Epithelial cell of prostate (primary cell): ENCODE data around the gene UFD1.
"Not testable (repeated sequence)": the region's sequence is repeated elsewhere in the genome, so short reads cannot be mapped to it uniquely, and the experiment has no call there.

Experiments used
- DNase-seq: peaks from one replicate; pipeline ENCODE4 v3.0.0-alpha.2; 2011; ENCODE audit warnings: low read depth, low spot score
- H3K27ac ChIP-seq: fragments of 450-650 bp; 2 replicates; pipeline ENCODE4 v1.5.1; 2017; ENCODE audit warnings: mild to moderate bottlenecking

The UFD1 gene

GRCh38 chr22:19453718-19454117 is 25.3 kb downstream of the UFD1 start:
- H3K27ac ChIP-seq, result no peak overlapping the region
- DNase-seq, result no peak

DNA sequence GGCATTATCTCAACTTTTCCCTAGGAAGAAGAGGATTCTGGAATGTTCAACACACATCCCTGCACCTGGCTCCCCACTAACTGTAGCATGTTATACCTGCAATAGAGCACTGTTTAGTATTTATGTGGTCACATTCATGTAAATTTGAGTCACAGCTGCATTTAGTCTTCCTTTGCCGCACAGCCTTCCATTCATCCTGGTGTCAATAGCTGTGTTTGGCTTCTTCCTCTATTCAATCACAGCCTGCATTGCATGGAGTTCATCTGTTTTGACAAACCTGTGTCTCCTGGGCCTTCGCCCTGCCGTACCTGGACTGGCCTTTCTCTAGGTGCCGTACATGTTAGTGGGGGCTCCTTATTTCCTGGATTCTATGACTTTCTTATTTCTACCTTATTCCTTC is 27.4 kb downstream of the UFD1 start:
- no peak for DNase-seq
- no peak overlapping the region for H3K27ac ChIP-seq

DNA sequence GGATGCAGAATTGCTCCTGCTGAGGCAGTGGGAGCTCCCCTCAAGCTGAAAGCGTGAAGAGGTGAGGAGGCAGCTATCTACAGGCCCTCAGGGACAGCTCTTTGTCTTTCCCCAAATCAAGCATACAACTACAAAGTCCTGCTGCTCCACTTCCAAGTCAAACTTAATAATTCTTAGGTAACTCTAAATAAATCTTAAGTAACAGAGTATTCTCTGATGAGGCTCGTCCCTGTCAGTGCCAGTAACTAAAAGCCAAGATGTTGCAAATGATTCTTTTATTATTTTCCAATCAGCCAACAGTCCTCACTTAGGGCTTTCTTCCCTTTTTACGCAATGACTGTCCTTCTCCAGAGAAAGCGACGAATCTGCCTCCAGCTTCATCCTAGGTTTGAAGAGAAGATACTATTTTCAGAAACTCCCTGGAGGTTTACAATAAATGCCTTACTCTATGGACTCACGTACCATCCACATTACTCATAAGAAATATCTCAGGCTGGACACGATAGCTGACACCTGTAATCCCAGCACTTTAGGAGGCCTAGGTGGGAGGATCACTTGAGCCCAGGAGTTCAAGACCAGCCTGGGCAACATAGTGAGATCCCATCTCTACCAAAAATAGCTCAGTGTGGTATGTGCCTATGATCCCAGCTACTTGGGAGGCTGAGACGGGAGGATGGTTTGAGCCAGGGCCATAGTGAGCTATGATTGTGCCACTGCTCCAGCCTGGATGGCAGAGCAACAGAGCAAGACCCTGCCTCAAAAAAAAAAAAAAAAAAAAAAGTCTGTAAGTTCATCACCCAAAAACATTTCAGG is 28.4 kb downstream of the UFD1 start:
- no peak overlapping the region for H3K27ac ChIP-seq
- DNase-seq, result no peak

- no peak overlapping the region for H3K27ac ChIP-seq
- no peak for DNase-seq
Observed at GRCh38 chr22:19449422-19449767, 29.6 kb downstream of the UFD1 start.

DNA sequence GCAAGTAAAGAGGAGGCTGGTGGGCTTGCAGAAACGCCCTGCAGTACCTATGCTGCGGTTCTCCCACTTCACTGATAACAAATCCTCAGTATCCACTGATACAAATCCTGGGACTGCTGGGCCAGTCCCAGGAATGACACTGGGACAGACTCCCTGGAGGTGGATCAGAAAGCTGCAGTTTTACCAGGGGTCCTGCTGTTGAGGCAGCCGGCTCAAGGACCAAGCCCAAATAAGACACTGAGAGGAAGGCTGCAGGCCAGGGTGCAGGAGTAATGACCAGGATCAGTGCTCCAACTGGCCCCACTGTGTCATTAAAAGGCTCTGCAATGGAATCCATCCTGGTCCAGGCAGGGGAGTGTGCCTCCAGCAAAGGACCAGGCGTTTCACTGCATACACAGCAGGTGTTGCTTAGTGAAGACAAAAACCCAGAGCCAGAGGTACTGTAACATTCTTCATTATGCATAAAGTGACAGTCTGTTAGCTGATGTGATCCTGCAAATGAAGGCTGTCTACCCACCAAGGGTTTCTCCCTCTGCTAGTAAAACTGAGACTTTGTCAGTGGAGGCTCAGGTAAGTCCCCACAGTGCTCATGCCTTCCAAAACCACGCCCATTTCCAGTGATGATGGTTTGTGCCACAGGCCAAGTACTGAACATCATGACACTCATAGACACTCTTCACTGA is 30.1 kb downstream of the UFD1 start:
- DNase-seq, result no peak

GRCh38 chr22:19448076-19448607 is 30.9 kb downstream of the UFD1 start:
- peak overlapping the region; percentile 82 for H3K27ac ChIP-seq
- no peak for DNase-seq

More for the DNA sequence above, 30.1 kb downstream of the UFD1 start:
- H3K27ac ChIP-seq, result no peak overlapping the region

GRCh38 chr22:19447330-19448075 is 31.5 kb downstream of the UFD1 start, which contains the start of gene C22orf39:
Gene C22orf39, minus strand, starts transcription at chr22:19447711. Its CDS starts 23 bp downstream, at chr22:19447688.
- peak within 1 kb of the TSS; percentile 82 for H3K27ac ChIP-seq
- DNase-seq, result peak; percentile 66

- no peak for DNase-seq
Observed at GRCh38 chr22:19446603-19447329, 32.2 kb downstream of the UFD1 start.

DNA sequence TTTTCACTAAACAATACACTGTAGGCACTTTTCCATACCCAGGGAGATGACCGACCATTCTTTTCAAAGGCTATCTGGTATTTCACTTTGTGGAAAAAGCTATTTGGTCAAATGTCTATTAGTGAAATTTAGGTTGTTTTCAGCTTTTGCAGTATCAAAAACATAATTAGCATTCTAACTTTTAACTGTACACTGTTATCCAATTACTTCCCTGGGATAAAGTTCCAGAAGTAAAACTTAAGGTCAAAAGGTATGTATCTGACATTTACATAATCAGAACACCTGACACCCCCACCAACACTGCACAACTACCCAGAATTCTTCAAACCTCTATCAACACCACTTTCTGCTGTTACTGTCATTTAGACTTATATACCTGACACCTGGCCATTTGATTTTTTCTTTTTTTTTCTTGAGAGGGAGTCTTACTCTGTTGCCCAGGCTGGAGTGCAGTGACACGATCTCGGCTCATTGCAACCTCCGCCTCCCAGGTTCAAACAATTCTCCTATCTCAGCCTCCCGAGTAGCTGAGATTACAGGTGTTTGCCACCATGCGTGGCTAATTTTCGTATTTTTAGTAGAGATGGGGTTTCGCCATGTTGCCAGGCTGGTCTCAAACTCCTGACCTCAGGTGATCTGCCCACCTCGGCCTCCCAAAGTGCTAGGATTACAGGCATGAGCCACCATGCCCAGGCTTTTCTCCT is 33.6 kb downstream of the UFD1 start:
- DNase-seq, H3K27ac ChIP-seq: not testable (repeated sequence)

More at GRCh38 chr22:19446603-19447329, 32.2 kb downstream of the UFD1 start:
- H3K27ac ChIP-seq, result peak overlapping the region; percentile 82

DNA sequence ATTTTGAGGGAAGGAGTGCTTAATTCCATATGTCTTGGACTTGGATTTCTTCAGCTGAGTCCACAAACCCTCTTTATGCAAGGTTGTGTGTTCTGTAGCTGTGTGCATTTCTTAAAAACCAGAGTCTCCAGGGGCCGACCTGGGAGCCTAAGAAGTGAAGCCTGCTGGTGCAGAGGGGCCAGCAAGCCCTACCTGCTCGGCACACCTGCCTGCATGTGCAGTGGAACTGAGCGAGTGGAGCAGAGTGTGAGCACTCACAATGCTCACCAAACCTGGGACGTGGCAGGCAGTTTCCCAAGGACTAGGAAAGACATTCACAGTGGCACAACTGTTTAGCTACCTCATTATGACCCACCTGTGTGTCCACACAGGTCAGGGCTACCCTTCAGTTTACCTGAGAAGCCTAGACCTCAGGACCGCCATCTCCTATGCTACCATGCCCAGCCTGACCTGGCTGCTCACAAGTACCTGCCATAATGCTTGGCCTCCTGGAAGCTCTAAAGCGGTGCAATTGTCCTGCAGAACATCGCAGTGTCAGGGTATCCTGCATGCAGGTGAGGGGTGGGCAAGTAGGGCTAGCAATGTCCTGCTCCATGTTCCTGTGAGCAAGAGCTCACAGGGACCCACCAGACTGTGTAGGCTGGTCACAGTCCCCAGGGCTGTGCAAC is 35.3 kb downstream of the UFD1 start:
- H3K27ac ChIP-seq, result no peak overlapping the region
- no peak for DNase-seq

DNA sequence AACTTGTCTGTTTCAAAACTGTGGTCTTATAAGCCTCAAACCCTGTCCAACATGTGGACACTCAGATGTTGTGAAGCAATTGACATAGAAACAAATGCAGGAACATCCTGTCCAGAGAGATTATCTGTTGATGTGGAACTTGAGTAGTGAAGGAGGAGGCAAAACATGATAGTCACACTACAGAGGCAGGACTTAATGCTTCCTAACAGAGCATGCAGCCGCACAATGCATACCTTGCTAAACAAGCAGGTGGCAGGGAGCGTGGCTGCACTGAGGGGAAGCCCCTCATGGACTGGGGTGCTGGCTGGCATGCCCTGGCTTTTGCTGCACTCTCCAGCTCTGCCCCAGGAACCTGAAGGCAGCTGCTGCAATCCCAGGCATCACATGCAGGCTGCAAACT is 36.8 kb downstream of the UFD1 start:
- no peak for DNase-seq
- H3K27ac ChIP-seq, result no peak overlapping the region

DNA sequence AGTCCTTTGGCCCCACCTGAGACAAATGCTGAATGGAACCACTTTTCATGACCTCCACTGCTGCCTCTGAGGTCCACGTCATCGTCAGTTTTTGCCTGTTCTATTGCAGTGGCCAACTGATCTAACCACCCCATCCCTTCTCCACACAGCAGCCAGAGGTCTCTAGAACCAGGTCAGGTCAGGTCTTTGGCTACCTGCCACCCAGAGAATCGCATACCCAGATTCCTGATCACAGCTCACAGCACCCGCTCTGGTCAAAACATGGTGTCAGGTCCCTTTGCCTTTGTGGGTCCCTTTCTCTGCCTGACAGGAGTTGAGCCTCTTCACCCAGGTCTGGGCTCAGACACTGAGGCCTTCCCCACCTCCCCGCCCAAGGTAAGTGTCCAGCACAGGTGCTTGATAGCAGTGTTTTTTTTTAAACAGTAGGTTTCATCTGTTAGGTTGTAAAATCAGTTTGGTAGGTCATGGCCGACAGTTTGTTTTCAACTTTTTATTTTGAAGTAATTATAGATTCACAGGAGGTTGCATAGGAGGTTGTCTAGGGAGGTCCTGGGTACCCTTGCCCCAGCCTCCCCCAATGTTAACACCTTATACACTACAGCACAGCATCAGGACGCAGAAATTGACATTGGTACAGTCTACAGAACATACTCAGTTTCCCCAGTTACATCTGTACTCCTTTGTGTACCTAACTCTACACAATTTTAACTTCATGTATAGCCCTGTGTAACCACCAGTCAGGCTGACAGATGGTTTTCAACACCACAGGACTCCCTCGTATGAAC is 38.4 kb downstream of the UFD1 start:
- H3K27ac ChIP-seq, result no peak overlapping the region
- no peak for DNase-seq

DNA sequence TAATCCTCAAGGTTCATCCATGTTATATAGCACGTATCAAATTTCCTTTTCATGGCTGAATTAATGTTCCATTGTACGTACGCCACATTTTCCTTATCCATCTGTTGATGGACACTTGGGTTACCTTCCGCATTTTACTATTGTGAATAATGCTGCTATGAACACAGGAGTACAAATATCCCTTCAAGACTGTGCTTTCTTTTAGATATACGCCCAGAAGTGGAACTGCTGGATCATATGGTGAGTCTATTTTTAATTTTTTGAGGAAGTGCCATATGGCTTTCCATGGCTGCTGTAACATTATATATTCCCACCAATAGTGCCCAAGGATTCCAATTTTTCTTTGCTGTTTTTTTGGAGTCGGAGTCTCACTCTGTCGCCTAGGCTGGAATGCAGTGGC is 40.7 kb downstream of the UFD1 start:
- DNase-seq, result no peak
- H3K27ac ChIP-seq, result no peak overlapping the region

DNA sequence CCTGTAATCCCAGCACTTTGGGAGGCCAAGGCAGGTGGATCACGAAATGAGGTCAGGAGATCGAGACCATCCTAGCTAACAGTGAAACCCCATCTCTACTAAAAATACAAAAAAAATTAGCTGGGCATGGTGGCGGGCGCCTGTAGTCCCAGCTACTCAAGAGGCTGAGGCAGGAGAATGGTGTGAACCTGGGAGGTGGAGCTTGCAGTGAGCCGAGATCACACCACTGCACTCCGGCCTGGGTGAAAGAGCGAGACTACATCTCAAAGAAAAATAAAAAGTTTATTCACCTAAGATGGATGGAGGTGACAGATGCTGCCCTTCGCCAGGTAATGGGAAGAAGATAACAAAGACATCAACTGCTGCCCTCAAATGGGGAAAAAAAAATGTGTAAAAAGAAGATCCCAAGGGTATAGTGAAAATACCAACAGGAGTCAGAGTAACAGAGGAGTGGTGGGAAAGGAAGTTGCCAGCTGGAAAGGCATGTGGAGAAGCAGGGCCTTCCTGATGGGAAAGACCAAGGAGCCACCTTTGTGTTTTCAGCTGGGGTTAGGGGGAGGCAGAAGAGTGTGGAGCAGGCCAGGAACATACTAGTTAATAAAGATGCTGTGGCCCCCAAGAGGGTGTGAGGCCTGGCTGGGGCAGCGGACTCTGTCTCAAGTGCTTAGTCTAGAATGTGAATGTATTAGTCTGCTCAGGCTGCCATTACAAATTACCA is 42.4 kb downstream of the UFD1 start:
- H3K27ac ChIP-seq, DNase-seq: not testable (repeated sequence)

DNA sequence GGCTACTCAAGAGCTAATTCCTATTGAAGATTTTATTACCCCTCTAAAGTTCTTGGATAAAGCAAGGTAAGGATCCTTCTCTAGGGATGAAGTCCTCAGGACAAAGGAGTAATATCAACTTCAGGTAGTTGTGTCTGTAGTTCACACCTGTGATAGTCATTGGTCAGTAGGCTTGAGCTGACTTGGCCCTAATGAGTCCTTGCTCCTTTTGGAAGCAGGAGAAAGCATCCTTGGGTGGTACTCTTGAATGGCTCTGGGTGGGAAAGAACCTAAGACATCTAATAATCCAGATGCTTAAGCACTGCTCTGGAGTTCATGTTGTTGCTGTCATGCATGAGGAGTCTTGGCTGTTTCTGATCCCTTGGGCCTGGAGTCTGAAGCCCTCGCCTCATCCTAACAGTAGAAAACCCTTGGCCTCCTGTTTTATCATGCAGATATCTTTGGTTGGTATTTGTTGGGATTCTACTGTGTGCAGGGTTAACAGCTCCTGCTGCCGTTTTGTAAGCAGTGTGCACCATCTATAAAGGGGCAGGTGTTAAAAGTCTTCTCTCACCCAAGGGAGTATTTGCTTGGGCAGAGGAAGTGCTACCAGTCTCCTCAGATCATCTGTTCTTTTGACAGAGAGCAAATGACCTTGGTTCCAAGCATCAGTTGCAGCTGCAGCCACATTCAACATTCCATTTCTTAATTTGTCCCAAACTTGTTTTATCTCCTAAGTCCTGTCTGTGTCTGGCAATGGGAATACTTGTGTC is 44.0 kb downstream of the UFD1 start:
- DNase-seq, result no peak
- no peak overlapping the region for H3K27ac ChIP-seq

- H3K27ac ChIP-seq, result no peak overlapping the region
- no peak for DNase-seq
Observed at GRCh38 chr22:19434401-19434800, 44.6 kb downstream of the UFD1 start.
